Measurements from ENCODE around the gene LITAFD. TPM values are rescaled to one million over a fixed set of nuclear protein-coding genes. Genes with fewer than 3 reads are reported as not detected.

LITAFD gene
- not detected in 2 replicates for polyA plus RNA-seq (2012; rRNA removed)
- not detected in 2 replicates for polyA plus RNA-seq (2012; cell fraction: cytosol; rRNA removed)
- not detected in 2 replicates for polyA plus RNA-seq (2012; cell fraction: nucleus; rRNA removed)

DNA sequence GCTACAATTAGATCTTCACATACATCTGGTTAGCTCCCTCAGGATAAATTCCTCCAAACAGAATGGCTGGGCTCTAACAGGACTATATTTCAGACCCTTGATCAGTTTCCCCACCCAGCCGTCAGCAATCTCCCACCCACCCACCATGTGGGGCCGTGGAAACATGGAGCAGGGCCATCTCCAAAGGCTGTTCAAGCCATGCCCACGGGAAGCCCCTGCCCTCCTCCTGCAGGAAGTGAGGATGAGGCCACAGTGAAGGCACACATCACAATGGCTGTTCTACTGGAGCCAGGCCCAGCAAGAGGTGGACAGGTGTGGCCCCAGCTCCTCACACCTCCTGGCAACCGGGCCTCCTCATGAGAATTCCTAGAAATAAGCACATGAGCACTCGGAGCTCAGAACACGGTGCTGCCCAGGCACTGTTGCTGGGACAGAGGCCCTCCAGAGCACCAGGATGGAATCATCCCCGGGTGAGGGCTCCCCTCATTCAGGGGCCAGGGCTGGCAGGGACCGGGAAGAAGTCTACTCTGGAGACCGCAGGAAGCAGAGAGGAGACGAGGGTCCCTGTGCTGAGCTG, at the start of gene LITAFD:
Gene LITAFD (plus strand): TSS at position 311 of the 577 bp plus-strand sequence. CDS start 2,005 bp downstream, outside the sequence.
- H3K9ac ChIP-seq, result no peak within 1 kb of the TSS
- no peak within 1 kb of the TSS for H3K27ac ChIP-seq (ENCODE audit: low read depth in 2 of 2, low read length in 1 of 2)
- peaks cover 0 to under 1% of the 10 kb centered on the region in 2 experiments for H3K36me3 ChIP-seq (replicated peaks in 1 of 2; ENCODE audit: control insufficient read depth in 1 of 2, insufficient read depth in 2 of 2, low read length in 1 of 2)
- H4K20me1 ChIP-seq (ENCODE audit: insufficient read depth), result 0 out of 2 replicates have a peak, but pooled peaks cover 12% of the 10 kb centered on the region
- H3F3A ChIP-seq (replicated peaks; ENCODE audit: insufficient read depth), result peaks cover 6% of the 10 kb centered on the region
- WGBS (ENCODE audit: low lambda C conversion rate), result 69% methylated on average over 3 of the region's 10 CpGs
- H3K9me3 ChIP-seq, result no peaks in the 10 kb centered on the region
- no peak for DNase-seq
- H3K4me3 ChIP-seq (ENCODE audit: low read depth in 2 of 2, low read length in 1 of 2), result no peak within 1 kb of the TSS
- no peaks in the 10 kb centered on the region for H3K79me2 ChIP-seq (ENCODE audit: insufficient read depth)
- no peaks in the 10 kb centered on the region for H3K9me2 ChIP-seq
- H3K4me1 ChIP-seq (ENCODE audit: control insufficient read depth in 1 of 2, insufficient read depth in 2 of 2, low read depth in 1 of 2, low read length in 1 of 2), result peaks cover 12 to 15% of the 10 kb centered on the region in 2 experiments; a peak in 2 of 4 replicates
- no peak within 1 kb of the TSS for H2AFZ ChIP-seq (ENCODE audit: low read depth)
- no peak for TF ChIP-seq EZH2phosphoT487 (IDR thresholded peaks at IDR 0.05; ENCODE audit: borderline replicate concordance, low read depth)
- no peak for TF ChIP-seq YY1 (IDR thresholded peaks at IDR 0.05; ENCODE audit: low read depth)
- TF ChIP-seq GATA2 (CRISPR knock-in tag; IDR thresholded peaks at IDR 0.05), result no peak
- TF ChIP-seq MXI1 (IDR thresholded peaks at IDR 0.05; ENCODE audit: low read depth, low read length), result no peak
- no peak for TF ChIP-seq GABPA (IDR thresholded peaks at IDR 0.05; ENCODE audit: low read depth)
- no peak for TF ChIP-seq POLR2AphosphoS5 (IDR thresholded peaks at IDR 0.05; ENCODE audit: low read depth, low read length)
- TF ChIP-seq TCF12 (IDR thresholded peaks at IDR 0.05), result no peak
- TF ChIP-seq, protein P1, sequence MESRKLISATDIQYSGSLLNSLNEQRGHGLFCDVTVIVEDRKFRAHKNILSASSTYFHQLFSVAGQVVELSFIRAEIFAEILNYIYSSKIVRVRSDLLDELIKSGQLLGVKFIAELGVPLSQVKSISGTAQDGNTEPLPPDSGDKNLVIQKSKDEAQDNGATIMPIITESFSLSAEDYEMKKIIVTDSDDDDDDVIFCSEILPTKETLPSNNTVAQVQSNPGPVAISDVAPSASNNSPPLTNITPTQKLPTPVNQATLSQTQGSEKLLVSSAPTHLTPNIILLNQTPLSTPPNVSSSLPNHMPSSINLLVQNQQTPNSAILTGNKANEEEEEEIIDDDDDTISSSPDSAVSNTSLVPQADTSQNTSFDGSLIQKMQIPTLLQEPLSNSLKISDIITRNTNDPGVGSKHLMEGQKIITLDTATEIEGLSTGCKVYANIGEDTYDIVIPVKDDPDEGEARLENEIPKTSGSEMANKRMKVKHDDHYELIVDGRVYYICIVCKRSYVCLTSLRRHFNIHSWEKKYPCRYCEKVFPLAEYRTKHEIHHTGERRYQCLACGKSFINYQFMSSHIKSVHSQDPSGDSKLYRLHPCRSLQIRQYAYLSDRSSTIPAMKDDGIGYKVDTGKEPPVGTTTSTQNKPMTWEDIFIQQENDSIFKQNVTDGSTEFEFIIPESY (IDR thresholded peaks at IDR 0.05; ENCODE audit: borderline replicate concordance, low read depth), result no peak
- no peak within 1 kb of the TSS for H3K4me2 ChIP-seq
- ChIA-PET POLR2A (no interaction called here), CTCF (interaction anchor here (0.7 to 7.5 kb wide), 8 partner anchors 8 to 314 kb away, joined by 3 to 71 read pairs (median 18); partner anchors contain the start of gene CARHSP1)
- H3K27me3 ChIP-seq (ENCODE audit: insufficient read depth), result no peaks in the 10 kb centered on the region

DNA sequence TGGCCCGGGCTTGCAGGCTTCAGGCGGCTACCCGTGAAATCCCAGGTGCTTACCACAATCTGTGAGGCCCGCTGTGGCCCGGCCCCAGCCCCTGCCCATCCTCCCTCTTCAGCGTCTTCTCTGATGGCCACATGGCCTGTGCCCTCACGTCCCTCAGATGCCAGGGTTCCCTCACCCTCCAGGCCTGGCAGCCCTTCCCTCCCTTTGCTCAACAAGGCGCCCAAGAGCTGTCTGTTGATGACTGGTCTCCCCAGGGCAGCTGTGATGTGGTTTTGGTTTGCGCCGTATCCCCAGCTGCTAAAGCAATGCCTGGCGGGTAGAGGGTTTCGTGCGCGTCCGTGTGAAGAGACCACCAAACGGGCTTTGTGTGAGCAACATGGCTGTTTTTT, 49.4 kb upstream of the LITAFD start:
- POLR2A ChIA-PET, result no interaction called here
- H3K9me2 ChIP-seq, result no peaks in the 10 kb centered on the region
- H3K4me1 ChIP-seq (ENCODE audit: control insufficient read depth in 1 of 2, insufficient read depth in 2 of 2, low read depth in 1 of 2, low read length in 1 of 2), result peaks cover 0 to 2% of the 10 kb centered on the region in 2 experiments; a peak in 2 of 4 replicates
- H3K27me3 ChIP-seq (ENCODE audit: insufficient read depth), result no peaks in the 10 kb centered on the region
- peaks cover 62% of the 10 kb centered on the region for H3K79me2 ChIP-seq (ENCODE audit: insufficient read depth)
- H3K4me3 ChIP-seq (ENCODE audit: low read depth in 2 of 2, low read length in 1 of 2), result no peak overlapping the region
- H3K27ac ChIP-seq (ENCODE audit: low read depth in 2 of 2, low read length in 1 of 2), result no peak overlapping the region
- 84% methylated on average over 16 of the region's 16 CpGs for WGBS (ENCODE audit: low lambda C conversion rate)
- no peak overlapping the region for H3K9ac ChIP-seq
- no peaks in the 10 kb centered on the region for H3K9me3 ChIP-seq
- CTCF ChIA-PET, result no interaction called here
- H3F3A ChIP-seq (replicated peaks; ENCODE audit: insufficient read depth), result no peaks in the 10 kb centered on the region
- H4K20me1 ChIP-seq (ENCODE audit: insufficient read depth), result peaks cover 43% of the 10 kb centered on the region; the same call in 1 of the 2 replicates
- no peak overlapping the region for H2AFZ ChIP-seq (ENCODE audit: low read depth)
- peaks cover 37 to 42% of the 10 kb centered on the region in 2 experiments for H3K36me3 ChIP-seq (replicated peaks in 1 of 2; ENCODE audit: control insufficient read depth in 1 of 2, insufficient read depth in 2 of 2, low read length in 1 of 2)
- DNase-seq, result no peak
- H3K4me2 ChIP-seq, result no peak overlapping the region
- TF ChIP-seq JUND (IDR thresholded peaks at IDR 0.05) (no peak), RFX5 (IDR thresholded peaks at IDR 0.05; ENCODE audit: low read length) (no peak), POLR2AphosphoS5 (IDR thresholded peaks at IDR 0.05; ENCODE audit: low read depth, low read length) (no peak), SMC3 (IDR thresholded peaks at IDR 0.05; ENCODE audit: low read depth, low read length) (no peak), CHD2 (IDR thresholded peaks at IDR 0.05; ENCODE audit: low read length, partially characterized antibody) (no peak), EZH2phosphoT487 (IDR thresholded peaks at IDR 0.05; ENCODE audit: borderline replicate concordance, low read depth) (no peak), EP300 (IDR thresholded peaks at IDR 0.05; ENCODE audit: borderline replicate concordance in 1 of 2, low read depth in 1 of 2, low read length in 1 of 2) (no peak), MXI1 (IDR thresholded peaks at IDR 0.05; ENCODE audit: low read depth, low read length) (no peak), YY1 (IDR thresholded peaks at IDR 0.05; ENCODE audit: low read depth) (no peak), ELF1 (IDR thresholded peaks at IDR 0.05) (no peak), RAD21 (IDR thresholded peaks at IDR 0.05; ENCODE audit: low read length) (no peak)
- TF ChIP-seq, protein P2, sequence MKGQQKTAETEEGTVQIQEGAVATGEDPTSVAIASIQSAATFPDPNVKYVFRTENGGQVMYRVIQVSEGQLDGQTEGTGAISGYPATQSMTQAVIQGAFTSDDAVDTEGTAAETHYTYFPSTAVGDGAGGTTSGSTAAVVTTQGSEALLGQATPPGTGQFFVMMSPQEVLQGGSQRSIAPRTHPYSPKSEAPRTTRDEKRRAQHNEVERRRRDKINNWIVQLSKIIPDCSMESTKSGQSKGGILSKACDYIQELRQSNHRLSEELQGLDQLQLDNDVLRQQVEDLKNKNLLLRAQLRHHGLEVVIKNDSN (IDR thresholded peaks at IDR 0.05; ENCODE audit: borderline replicate concordance, low read depth), result no peak
- TF ChIP-seq, protein P3, sequence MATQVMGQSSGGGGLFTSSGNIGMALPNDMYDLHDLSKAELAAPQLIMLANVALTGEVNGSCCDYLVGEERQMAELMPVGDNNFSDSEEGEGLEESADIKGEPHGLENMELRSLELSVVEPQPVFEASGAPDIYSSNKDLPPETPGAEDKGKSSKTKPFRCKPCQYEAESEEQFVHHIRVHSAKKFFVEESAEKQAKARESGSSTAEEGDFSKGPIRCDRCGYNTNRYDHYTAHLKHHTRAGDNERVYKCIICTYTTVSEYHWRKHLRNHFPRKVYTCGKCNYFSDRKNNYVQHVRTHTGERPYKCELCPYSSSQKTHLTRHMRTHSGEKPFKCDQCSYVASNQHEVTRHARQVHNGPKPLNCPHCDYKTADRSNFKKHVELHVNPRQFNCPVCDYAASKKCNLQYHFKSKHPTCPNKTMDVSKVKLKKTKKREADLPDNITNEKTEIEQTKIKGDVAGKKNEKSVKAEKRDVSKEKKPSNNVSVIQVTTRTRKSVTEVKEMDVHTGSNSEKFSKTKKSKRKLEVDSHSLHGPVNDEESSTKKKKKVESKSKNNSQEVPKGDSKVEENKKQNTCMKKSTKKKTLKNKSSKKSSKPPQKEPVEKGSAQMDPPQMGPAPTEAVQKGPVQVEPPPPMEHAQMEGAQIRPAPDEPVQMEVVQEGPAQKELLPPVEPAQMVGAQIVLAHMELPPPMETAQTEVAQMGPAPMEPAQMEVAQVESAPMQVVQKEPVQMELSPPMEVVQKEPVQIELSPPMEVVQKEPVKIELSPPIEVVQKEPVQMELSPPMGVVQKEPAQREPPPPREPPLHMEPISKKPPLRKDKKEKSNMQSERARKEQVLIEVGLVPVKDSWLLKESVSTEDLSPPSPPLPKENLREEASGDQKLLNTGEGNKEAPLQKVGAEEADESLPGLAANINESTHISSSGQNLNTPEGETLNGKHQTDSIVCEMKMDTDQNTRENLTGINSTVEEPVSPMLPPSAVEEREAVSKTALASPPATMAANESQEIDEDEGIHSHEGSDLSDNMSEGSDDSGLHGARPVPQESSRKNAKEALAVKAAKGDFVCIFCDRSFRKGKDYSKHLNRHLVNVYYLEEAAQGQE (IDR thresholded peaks at IDR 0.05; ENCODE audit: low read depth, low read length), result no peak
- TF ChIP-seq, protein P1 (IDR thresholded peaks at IDR 0.05; ENCODE audit: borderline replicate concordance, low read depth), result no peak
- TF ChIP-seq, protein P4, sequence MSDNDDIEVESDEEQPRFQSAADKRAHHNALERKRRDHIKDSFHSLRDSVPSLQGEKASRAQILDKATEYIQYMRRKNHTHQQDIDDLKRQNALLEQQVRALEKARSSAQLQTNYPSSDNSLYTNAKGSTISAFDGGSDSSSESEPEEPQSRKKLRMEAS (IDR thresholded peaks at IDR 0.05; ENCODE audit: low read depth), result no peak
